ENCODE measurements around the gene MALAT1. TPM values are rescaled to one million over a fixed set of nuclear protein-coding genes. Genes with fewer than 3 reads are reported as not detected.

The MALAT1 gene
- total RNA-seq, 1 experiment from 2014 or later = 6,000 TPM

DNA sequence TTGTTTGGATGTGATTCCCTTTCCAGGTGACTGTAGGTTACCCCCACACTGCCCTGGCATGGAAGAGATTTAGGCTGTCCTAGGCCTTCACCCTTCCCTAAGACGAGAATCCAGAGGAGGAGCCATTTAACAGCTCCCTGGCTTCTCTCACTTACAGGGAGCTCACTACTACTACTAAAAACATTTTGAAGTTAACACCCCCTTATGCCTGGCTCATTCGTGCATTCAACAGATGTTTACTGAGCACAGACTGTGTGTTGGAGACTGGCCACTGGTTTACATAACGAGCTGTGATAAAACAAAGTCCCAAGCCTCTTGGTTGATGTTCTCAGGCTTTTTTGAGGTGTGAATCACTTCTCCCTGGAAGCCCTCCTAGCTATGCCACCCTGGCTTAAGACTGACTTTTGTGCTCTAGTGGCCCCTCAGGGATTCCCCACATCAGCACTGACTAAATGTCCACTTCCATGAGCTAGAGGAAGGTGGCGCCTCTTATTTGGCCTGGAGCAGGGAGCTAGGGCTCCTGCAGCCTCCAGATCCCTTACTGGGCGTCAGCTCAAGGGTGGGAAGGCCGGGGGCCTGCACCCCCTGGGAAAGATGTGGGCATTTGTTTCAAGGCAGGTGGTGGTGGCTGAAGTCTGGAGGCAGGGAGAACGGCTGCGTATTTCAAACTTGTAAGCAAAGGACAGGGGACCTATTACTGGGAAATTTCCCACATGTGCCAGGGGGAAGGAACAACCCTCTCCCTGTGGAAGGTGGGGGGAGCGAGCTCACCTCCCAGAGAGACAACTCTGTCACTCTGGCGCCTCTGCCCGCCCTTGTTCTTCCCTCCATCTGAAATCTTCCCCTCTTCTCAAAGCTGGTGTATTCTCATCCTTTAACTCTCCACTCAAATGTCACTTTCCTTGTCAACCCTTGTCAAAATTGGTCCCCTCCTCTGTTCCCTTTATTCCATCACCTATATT, 19.4 kb upstream of the MALAT1 start:
- POLR2A ChIA-PET = interaction anchor here (1.0 to 15.6 kb wide), 8 partner anchors 8 to 63 kb away, joined by 3 to 1499 read pairs (median 7); partner anchors contain the start of genes MALAT1 and NEAT1
- intact Hi-C loops (cut with micrococcal nuclease) = no loop called here
- CTCF ChIA-PET = interaction anchor here (0.9 to 3.3 kb wide), 11 partner anchors 8 to 147 kb away, joined by 3 to 12 read pairs (median 5); partner anchors contain the start of gene DPF2
- Histone ChIP-seq H3K4me2 (ENCODE audit: low read length) (peak overlapping the region; percentile 10), H2AFZ (ENCODE audit: low read depth, low read length, poor library complexity, severe bottlenecking) (no peak overlapping the region), H3K79me2 (ENCODE audit: insufficient read depth, low read length) (peaks cover 21% of the 10 kb centered on the region), H3K9me2 (ENCODE audit: insufficient read depth) (no peaks in the 10 kb centered on the region), H3K4me3 (replicated peaks in 1 of 2; ENCODE audit: low read depth in 1 of 2, low read length in 2 of 2) (no peak overlapping the region), H3K27me3 (ENCODE audit: insufficient read depth, low read length) (no peaks in the 10 kb centered on the region), H3K36me3 (ENCODE audit: control insufficient read depth in 1 of 2, insufficient read depth in 2 of 2, low read length in 2 of 2) (no peaks in the 10 kb centered on the region), H3K9me3 (ENCODE audit: control insufficient read depth in 1 of 2, insufficient read depth in 1 of 2, low read depth in 1 of 2, low read length in 2 of 2) (no peaks in the 10 kb centered on the region), H3K4me1 (ENCODE audit: control insufficient read depth in 1 of 2, insufficient read depth in 2 of 2, low read length in 2 of 2) (peaks cover 66 to 78% of the 10 kb centered on the region in 2 experiments), H3K27ac (ENCODE audit: low read depth, low read length) (peak overlapping the region; percentile 97), H3K9ac (ENCODE audit: low read length) (peak overlapping the region; percentile 19), H4K20me1 (ENCODE audit: insufficient read depth) (no peaks in the 10 kb centered on the region)
- TF ChIP-seq EZH2phosphoT487 (IDR thresholded peaks at IDR 0.05; ENCODE audit: borderline replicate concordance) (no peak), JUND (IDR thresholded peaks at IDR 0.05) (no peak), POLR2AphosphoS5 (IDR thresholded peaks at IDR 0.05; ENCODE audit: low read depth, low read length) (peak; percentile 27; the same call in 1 of the 2 replicates), TCF7L2 (IDR thresholded peaks at IDR 0.05; ENCODE audit: borderline replicate concordance, extremely low read depth, insufficient read depth, insufficient read length) (no peak), ZNF274 (IDR thresholded peaks at IDR 0.05; ENCODE audit: low read depth, low read length) (no peak)
- TF ChIP-seq, protein P1, sequence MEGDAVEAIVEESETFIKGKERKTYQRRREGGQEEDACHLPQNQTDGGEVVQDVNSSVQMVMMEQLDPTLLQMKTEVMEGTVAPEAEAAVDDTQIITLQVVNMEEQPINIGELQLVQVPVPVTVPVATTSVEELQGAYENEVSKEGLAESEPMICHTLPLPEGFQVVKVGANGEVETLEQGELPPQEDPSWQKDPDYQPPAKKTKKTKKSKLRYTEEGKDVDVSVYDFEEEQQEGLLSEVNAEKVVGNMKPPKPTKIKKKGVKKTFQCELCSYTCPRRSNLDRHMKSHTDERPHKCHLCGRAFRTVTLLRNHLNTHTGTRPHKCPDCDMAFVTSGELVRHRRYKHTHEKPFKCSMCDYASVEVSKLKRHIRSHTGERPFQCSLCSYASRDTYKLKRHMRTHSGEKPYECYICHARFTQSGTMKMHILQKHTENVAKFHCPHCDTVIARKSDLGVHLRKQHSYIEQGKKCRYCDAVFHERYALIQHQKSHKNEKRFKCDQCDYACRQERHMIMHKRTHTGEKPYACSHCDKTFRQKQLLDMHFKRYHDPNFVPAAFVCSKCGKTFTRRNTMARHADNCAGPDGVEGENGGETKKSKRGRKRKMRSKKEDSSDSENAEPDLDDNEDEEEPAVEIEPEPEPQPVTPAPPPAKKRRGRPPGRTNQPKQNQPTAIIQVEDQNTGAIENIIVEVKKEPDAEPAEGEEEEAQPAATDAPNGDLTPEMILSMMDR (IDR thresholded peaks at IDR 0.05 in 2 of 3, conservative IDR thresholded peaks at IDR 0.05 in 1 of 3; ENCODE audit: borderline replicate concordance in 1 of 3, insufficient read depth in 1 of 3, low read depth in 2 of 3, low read length in 2 of 3) = peak in 2 of 3 experiments; percentile 45 to 51; a peak in 2 of 6 replicates
- peak; percentile 28 for ATAC-seq
- BruUV-seq (replicated peaks) = no TSS peak
- DNase-seq (ENCODE audit: low read depth, low spot score) = no peak
- RAD21 ChIA-PET (ENCODE audit: low non-redundant PET in 1 of 2, low total read pairs in 2 of 2, uncharacterized antibody in 2 of 2, unreplicated experiment in 2 of 2) = interaction anchor here (0.7 to 3.4 kb wide), 5 partner anchors 8 to 29 kb away, joined by 3 to 13 read pairs (median 5); partner anchors contain the start of gene MALAT1 (in 1 of the 2)

Data from HCT116 (cell line).